Neural cell (in vitro differentiated cells): Measurements from ENCODE around the gene WWC2. TPM values are rescaled to one million over a fixed set of nuclear protein-coding genes. Genes with fewer than 3 reads are reported as not detected.
"Not testable (repeated sequence)": the region's sequence is repeated elsewhere in the genome, so short reads cannot be mapped to it uniquely, and the experiment has no call there.

Experiments
- H2AFZ ChIP-seq: fragments of 200-600, 300-800 bp; sonication (generic), shearing (Covaris generic); 2 replicates; pipeline ENCODE4 v1.6.0; 2014; ENCODE audit warnings: low read depth, mild to moderate bottlenecking, antibody characterized with exemption, low read length, moderate library complexity
- H3F3A ChIP-seq: fragments of 200-600 bp; shearing (Covaris generic); 2 replicates; pipeline ENCODE4 v1.6.1; 2016; ENCODE audit warnings: mild to moderate bottlenecking, moderate library complexity, mixed read lengths, antibody characterized with exemption, low read length; ENCODE audit not compliant: insufficient read depth, poor library complexity, severe bottlenecking
- H3K27ac ChIP-seq: fragments of 200-600, 300-800 bp; sonication (generic), shearing (Covaris generic); 2 replicates; pipeline ENCODE4 v1.5.1; 2014; ENCODE audit warnings: mild to moderate bottlenecking, low read length, moderate library complexity
- H3K27me3 ChIP-seq: fragments of 300-800, 200-600 bp; sonication (generic), shearing (Covaris generic); 2 replicates; pipeline ENCODE4 v1.6.0; 2014; ENCODE audit warnings: mild to moderate bottlenecking, low read depth, low read length, moderate library complexity; ENCODE audit not compliant: insufficient read depth
- H3K36me3 ChIP-seq: fragments of 300-800, 200-600 bp; sonication (generic), shearing (Covaris generic); 2 replicates; pipeline ENCODE4 v1.5.1; 2014; ENCODE audit warnings: mild to moderate bottlenecking, antibody characterized with exemption, low read length, moderate library complexity; ENCODE audit not compliant: insufficient read depth
- H3K4me2 ChIP-seq: fragments of 300-800, 200-600 bp; sonication (generic), shearing (Covaris generic); 2 replicates; pipeline ENCODE4 v1.6.0; 2014; ENCODE audit warnings: mild to moderate bottlenecking, low read length
- H3K4me3 ChIP-seq: fragments of 300-800, 200-600 bp; sonication (generic), shearing (Covaris generic); 2 replicates; pipeline ENCODE4 v1.5.1; 2014; ENCODE audit warnings: mild to moderate bottlenecking, low read length, moderate library complexity
- H3K79me2 ChIP-seq: fragments of 200-600 bp; shearing (Covaris generic); replicated peaks from 2 replicates; pipeline ENCODE4 v1.6.0; 2014; ENCODE audit warnings: mild to moderate bottlenecking, low read length, moderate library complexity; ENCODE audit not compliant: insufficient read depth
- H3K9ac ChIP-seq: fragments of 300-800, 200-600 bp; sonication (generic), shearing (Covaris generic); 2 replicates; pipeline ENCODE4 v1.6.1; 2016; ENCODE audit warnings: mild to moderate bottlenecking, low read length, mixed read lengths
- H3K9me2 ChIP-seq: fragments of 200-600 bp; shearing (Covaris generic); 2 replicates; pipeline ENCODE4 v1.6.1; 2016; ENCODE audit warnings: mild to moderate bottlenecking, low read length, mixed read lengths; ENCODE audit not compliant: insufficient read depth
- H3K9me3 ChIP-seq: fragments of 200-600, 300-800 bp; sonication (generic), shearing (Covaris generic); 2 replicates; pipeline ENCODE4 v1.6.1; 2016; ENCODE audit warnings: mild to moderate bottlenecking, mixed run types, low read length, moderate library complexity, mixed read lengths
- H4K20me1 ChIP-seq: fragments of 200-600 bp; shearing (Covaris generic); 2 replicates; pipeline ENCODE4 v1.6.1; 2016; ENCODE audit warnings: mild to moderate bottlenecking, mixed run types; ENCODE audit not compliant: insufficient read depth
- EP300 ChIP-seq: fragments of 450-650 bp; conservative IDR thresholded peaks from 2 replicates; pipeline ENCODE4 v1.6.1; 2014; ENCODE audit warnings: antibody characterized with exemption, mild to moderate bottlenecking, moderate library complexity; ENCODE audit not compliant: poor library complexity, severe bottlenecking
- EZH2 ChIP-seq: fragments of 200-600, 300-800 bp; shearing (Covaris generic), sonication (generic); IDR thresholded peaks from 2 replicates; pipeline ENCODE4 v1.6.1; 2014; ENCODE audit warnings: antibody characterized with exemption, low read length, borderline replicate concordance, mild to moderate bottlenecking; ENCODE audit not compliant: insufficient read depth, poor library complexity, severe bottlenecking
- MXI1 ChIP-seq: fragments of 450-650 bp; conservative IDR thresholded peaks from 2 replicates; pipeline ENCODE4 v1.6.1; 2014; ENCODE audit warnings: antibody characterized with exemption, mild to moderate bottlenecking; ENCODE audit not compliant: poor library complexity, severe bottlenecking
- POLR2AphosphoS5 ChIP-seq: IDR thresholded peaks from 2 replicates; pipeline ENCODE4 v1.6.1; 2012
- RAD21 ChIP-seq: fragments of 450-650 bp; conservative IDR thresholded peaks from 2 replicates; pipeline ENCODE4 v1.6.1; 2014; ENCODE audit warnings: antibody characterized with exemption, mild to moderate bottlenecking, moderate library complexity
- SMC3 ChIP-seq: fragments of 450-650 bp; conservative IDR thresholded peaks from 2 replicates; pipeline ENCODE4 v1.6.1; 2014; ENCODE audit warnings: antibody characterized with exemption, mild to moderate bottlenecking, moderate library complexity; ENCODE audit not compliant: poor library complexity
- TAF1 ChIP-seq: IDR thresholded peaks from 2 replicates; pipeline ENCODE4 v1.6.1; 2012; ENCODE audit warnings: low read depth
- polyA plus RNA-seq: library from polyadenylated mRNA; depleted of rRNA; stranded (reverse); fragments of >200 nt; gene quantifications from 2 replicates; pipeline ENCODE4 v1.2.3, GENCODE V29; 2014
- TF ChIP-seq, protein P1 (sequence below): IDR thresholded peaks from 2 replicates; pipeline ENCODE4 v1.6.1; 2012; ENCODE audit warnings: borderline replicate concordance
- TF ChIP-seq, protein P2 (sequence below): fragments of 450-650 bp; IDR thresholded peaks from 2 replicates; pipeline ENCODE4 v1.5.1; 2014; ENCODE audit warnings: antibody characterized with exemption, mild to moderate bottlenecking, moderate library complexity; ENCODE audit not compliant: poor library complexity, severe bottlenecking

WWC2 gene
- polyA plus RNA-seq, 1 donor from 2014 or later: 5.7 TPM

DNA sequence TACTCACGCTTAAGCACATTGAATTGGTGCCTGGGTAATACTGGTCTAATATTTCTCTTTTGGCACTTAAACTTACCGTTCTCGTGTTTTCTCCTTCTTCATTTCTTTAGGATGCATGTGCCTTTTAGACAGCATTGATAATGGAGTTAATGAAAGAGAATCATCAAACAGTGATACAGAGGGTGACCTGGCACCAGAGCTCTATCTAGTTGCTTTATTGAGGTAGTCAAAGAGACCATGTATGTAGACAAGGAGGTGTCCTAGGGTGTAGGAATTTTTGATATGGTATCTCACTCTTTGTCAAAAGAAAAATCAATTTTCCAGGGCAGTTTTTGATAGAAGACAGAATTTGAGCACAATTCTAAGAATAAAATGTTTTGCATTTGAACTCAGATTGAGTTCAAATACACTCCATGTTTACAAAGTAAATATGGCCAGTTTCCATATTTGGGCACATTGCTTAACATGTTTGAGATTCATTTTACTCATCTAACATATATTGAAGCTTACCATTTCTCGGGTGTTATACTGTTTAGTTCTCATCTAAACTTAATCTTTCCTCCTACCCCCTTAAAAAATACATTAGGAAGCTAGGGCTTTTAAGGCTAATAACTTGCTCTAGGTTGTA is 92.0 kb downstream of the WWC2 start:
- Histone ChIP-seq H3K9ac (no peak overlapping the region), H3F3A (no peaks in the 10 kb centered on the region), H3K27ac (no peak overlapping the region), H3K9me3 (no peaks in the 10 kb centered on the region), H2AFZ (no peak overlapping the region), H4K20me1 (no peaks in the 10 kb centered on the region), H3K36me3 (no peaks in the 10 kb centered on the region), H3K9me2 (no peaks in the 10 kb centered on the region), H3K79me2 (no peaks in the 10 kb centered on the region), H3K4me3 (no peak overlapping the region), H3K4me2 (no peak overlapping the region), H3K27me3 (no peaks in the 10 kb centered on the region)
- TF ChIP-seq TAF1: no peak
- TF ChIP-seq EP300: no peak
- no peak for TF ChIP-seq MXI1

DNA sequence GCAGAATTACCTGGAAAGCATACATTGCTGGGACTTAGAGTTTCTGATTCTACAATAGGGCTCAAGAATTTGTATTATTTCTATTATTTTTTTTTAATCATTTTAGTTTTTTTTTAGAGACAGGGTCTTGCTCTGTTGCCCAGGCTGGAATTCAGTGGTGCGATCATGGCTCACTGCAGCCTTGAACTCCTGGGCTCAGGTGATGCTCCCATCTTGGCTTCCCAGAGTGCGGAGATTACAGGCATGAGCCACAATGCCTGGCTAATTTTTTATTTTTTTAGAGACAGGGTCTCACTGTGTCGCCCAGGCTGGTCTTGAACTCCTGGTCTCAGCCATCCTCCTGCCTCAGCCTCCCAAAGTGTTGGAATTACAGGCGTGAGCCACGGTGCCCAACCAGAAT is 92.6 kb downstream of the WWC2 start:
- Histone ChIP-seq H3K79me2 (no peaks in the 10 kb centered on the region), H2AFZ (no peak overlapping the region), H3K4me3 (no peak overlapping the region), H3K36me3 (no peaks in the 10 kb centered on the region), H3K4me2 (no peak overlapping the region), H3K9me3 (no peaks in the 10 kb centered on the region), H3K27ac (no peak overlapping the region), H3K27me3 (no peaks in the 10 kb centered on the region), H3K9me2 (no peaks in the 10 kb centered on the region), H3F3A (no peaks in the 10 kb centered on the region), H4K20me1 (no peaks in the 10 kb centered on the region), H3K9ac (no peak overlapping the region)
- TF ChIP-seq, protein P1, sequence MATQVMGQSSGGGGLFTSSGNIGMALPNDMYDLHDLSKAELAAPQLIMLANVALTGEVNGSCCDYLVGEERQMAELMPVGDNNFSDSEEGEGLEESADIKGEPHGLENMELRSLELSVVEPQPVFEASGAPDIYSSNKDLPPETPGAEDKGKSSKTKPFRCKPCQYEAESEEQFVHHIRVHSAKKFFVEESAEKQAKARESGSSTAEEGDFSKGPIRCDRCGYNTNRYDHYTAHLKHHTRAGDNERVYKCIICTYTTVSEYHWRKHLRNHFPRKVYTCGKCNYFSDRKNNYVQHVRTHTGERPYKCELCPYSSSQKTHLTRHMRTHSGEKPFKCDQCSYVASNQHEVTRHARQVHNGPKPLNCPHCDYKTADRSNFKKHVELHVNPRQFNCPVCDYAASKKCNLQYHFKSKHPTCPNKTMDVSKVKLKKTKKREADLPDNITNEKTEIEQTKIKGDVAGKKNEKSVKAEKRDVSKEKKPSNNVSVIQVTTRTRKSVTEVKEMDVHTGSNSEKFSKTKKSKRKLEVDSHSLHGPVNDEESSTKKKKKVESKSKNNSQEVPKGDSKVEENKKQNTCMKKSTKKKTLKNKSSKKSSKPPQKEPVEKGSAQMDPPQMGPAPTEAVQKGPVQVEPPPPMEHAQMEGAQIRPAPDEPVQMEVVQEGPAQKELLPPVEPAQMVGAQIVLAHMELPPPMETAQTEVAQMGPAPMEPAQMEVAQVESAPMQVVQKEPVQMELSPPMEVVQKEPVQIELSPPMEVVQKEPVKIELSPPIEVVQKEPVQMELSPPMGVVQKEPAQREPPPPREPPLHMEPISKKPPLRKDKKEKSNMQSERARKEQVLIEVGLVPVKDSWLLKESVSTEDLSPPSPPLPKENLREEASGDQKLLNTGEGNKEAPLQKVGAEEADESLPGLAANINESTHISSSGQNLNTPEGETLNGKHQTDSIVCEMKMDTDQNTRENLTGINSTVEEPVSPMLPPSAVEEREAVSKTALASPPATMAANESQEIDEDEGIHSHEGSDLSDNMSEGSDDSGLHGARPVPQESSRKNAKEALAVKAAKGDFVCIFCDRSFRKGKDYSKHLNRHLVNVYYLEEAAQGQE: no peak

DNA sequence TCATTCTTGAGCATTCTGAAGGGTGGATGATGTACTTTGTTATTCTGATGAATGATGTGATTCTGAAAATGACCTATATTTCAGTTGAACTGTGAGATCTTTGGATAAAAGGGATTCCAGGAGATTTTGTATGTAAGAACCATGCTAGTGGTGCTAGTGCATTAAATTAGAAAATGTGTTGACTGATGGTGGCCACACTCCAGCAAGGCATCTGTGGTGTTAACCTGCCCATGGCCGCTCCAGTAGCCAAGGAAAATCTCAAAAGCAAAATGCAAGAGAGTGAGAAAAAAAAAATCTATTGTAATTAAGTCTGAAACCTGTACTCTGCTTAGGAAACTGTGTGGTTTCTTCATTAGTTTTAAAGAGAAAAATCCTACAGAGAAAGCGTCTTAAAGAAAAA is 93.5 kb downstream of the WWC2 start:
- Histone ChIP-seq H3K9ac (no peak overlapping the region), H3F3A (no peaks in the 10 kb centered on the region), H3K79me2 (no peaks in the 10 kb centered on the region), H2AFZ (no peak overlapping the region), H3K9me2 (no peaks in the 10 kb centered on the region), H3K9me3 (no peaks in the 10 kb centered on the region), H4K20me1 (no peaks in the 10 kb centered on the region), H3K4me2 (no peak overlapping the region), H3K36me3 (no peaks in the 10 kb centered on the region), H3K27me3 (no peaks in the 10 kb centered on the region), H3K27ac (no peak overlapping the region), H3K4me3 (no peak overlapping the region)
- TF ChIP-seq POLR2AphosphoS5 (no peak), MXI1 (no peak), SMC3 (no peak), EZH2 (no peak), TAF1 (no peak), EP300 (no peak), RAD21 (no peak)
- TF ChIP-seq, protein P2, sequence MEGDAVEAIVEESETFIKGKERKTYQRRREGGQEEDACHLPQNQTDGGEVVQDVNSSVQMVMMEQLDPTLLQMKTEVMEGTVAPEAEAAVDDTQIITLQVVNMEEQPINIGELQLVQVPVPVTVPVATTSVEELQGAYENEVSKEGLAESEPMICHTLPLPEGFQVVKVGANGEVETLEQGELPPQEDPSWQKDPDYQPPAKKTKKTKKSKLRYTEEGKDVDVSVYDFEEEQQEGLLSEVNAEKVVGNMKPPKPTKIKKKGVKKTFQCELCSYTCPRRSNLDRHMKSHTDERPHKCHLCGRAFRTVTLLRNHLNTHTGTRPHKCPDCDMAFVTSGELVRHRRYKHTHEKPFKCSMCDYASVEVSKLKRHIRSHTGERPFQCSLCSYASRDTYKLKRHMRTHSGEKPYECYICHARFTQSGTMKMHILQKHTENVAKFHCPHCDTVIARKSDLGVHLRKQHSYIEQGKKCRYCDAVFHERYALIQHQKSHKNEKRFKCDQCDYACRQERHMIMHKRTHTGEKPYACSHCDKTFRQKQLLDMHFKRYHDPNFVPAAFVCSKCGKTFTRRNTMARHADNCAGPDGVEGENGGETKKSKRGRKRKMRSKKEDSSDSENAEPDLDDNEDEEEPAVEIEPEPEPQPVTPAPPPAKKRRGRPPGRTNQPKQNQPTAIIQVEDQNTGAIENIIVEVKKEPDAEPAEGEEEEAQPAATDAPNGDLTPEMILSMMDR: no peak
- TF ChIP-seq, protein P1: no peak

DNA sequence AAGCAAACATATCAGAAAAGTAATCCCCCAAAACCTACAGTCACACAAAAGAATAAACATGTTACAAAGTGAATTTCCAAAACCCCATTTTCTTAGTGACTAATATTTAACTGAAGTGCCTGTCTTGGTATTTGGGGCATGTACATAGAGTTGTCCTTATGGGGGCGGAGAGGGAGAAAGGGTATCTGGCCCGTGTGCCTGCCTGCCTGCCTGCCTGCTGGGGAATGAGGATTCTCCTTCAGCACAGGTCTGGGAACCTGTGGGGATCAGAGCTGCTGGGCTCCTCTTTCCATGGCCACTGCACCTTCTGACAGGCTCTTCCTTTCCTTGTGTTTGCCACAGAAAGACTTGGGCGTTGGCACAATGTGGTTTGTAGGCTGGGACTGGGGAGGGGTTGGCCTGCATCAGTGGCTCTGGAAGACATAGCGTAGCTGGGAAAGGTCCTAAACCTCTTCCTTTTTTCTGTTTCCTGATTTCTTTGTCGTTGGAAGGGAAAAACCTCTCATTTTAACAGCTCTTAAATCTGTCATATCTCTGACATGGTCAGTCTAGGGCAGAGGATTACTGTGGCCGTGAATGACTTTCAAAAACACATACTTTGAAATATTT is 94.8 kb downstream of the WWC2 start:
- H3K27ac ChIP-seq, H4K20me1 ChIP-seq, H2AFZ ChIP-seq, H3K27me3 ChIP-seq, H3K36me3 ChIP-seq, H3K9me3 ChIP-seq, H3F3A ChIP-seq, H3K9me2 ChIP-seq, H3K4me3 ChIP-seq, H3K79me2 ChIP-seq, H3K9ac ChIP-seq, H3K4me2 ChIP-seq: not testable (repeated sequence)
